SH-SY5Y (cell line): ENCODE results near the gene TCEAL1.

Source experiments
- GATA2 ChIP-seq: IDR thresholded peaks from 2 replicates; pipeline ENCODE4 v1.6.1; 2011; ENCODE audit warnings: mild to moderate bottlenecking, low read depth, low read length
- GATA3 ChIP-seq: IDR thresholded peaks from 2 replicates; pipeline ENCODE4 v1.6.1; 2011; ENCODE audit warnings: low read depth, mild to moderate bottlenecking, low read length, moderate library complexity

DNA sequence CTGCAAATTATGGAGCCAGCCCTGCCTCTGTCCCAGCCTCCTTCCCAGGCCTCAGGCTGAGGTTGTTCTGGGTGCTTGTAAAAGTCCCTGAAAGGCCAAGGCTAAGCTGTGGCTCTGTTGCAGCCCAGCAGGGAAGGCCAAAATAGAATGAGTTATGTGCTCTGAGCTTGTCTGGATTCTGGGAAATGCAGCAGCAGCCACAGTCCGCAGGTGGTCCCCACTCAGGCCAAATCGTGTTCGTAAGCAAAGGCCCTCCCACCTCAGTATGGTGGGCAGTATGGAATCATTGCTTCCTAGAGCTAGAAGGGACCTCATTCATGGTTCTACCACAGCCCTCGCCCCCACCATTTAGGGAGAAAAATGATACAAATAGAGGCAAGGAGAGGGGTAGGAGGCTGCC, 4.7 kb upstream of the TCEAL1 start:
- TF ChIP-seq GATA2 (no peak), GATA3 (no peak)
